Neuronal stem cell (in vitro differentiated cells): Measurements from ENCODE around the gene KMT2B.

ENCODE experiments used
- DNase-seq: peaks from one replicate; pipeline ENCODE4 v3.0.0-alpha.2; 2013; ENCODE audit warnings: low spot score
- H2AFZ ChIP-seq: one replicate; pipeline ENCODE4 v1.6.1; 2013; ENCODE audit warnings: mild to moderate bottlenecking, low read length, inconsistent platforms
- H2AK5ac ChIP-seq: 2 replicates; pipeline ENCODE4 v1.6.1; 2013; ENCODE audit warnings: low read depth, mild to moderate bottlenecking, inconsistent platforms, low read length, moderate library complexity, mixed read lengths
- H2BK120ac ChIP-seq: 2 replicates; pipeline ENCODE4 v1.6.1; 2013; ENCODE audit warnings: low read depth, mild to moderate bottlenecking, inconsistent platforms, low read length, moderate library complexity, mixed read lengths
- H2BK12ac ChIP-seq: one replicate; pipeline ENCODE4 v1.6.1; 2013; ENCODE audit warnings: low read length, inconsistent platforms
- H2BK15ac ChIP-seq: 2 replicates; pipeline ENCODE4 v1.6.1; 2013; ENCODE audit warnings: mild to moderate bottlenecking, low read length, inconsistent platforms, mixed read lengths
- H2BK5ac ChIP-seq: one replicate; pipeline ENCODE4 v1.6.1; 2013; ENCODE audit warnings: inconsistent platforms, mild to moderate bottlenecking, low read length, moderate library complexity
- H3K14ac ChIP-seq: one replicate; pipeline ENCODE4 v1.6.1; 2013; ENCODE audit warnings: low read length, inconsistent platforms
- H3K18ac ChIP-seq: 2 replicates; pipeline ENCODE4 v1.6.1; 2013; ENCODE audit warnings: low read length, inconsistent platforms
- H3K23ac ChIP-seq: 2 replicates; pipeline ENCODE4 v1.6.1; 2013; ENCODE audit warnings: low read depth, mild to moderate bottlenecking, mixed read lengths, low read length, inconsistent platforms; ENCODE audit not compliant: poor library complexity
- H3K27ac ChIP-seq: replicated peaks from 3 replicates; pipeline ENCODE4 v1.5.1; 2013; ENCODE audit warnings: low read length, inconsistent platforms
- H3K27me3 ChIP-seq, 3 experiments: 2 replicates each; pipeline ENCODE4 v1.6.1; 2013; ENCODE audit warnings: low read length in 3 of 3, mild to moderate bottlenecking in 2 of 3, inconsistent platforms in 1 of 3, low read depth in 1 of 3, mixed read lengths in 1 of 3, moderate library complexity in 1 of 3; ENCODE audit not compliant: control insufficient read depth in 3 of 3, insufficient read depth in 3 of 3
- H3K36me3 ChIP-seq, 2 donors: replicated peaks in 1 of 2; 2 replicates each; pipeline ENCODE4 v1.6.1; 2013; ENCODE audit warnings: low read length in 2 of 2; ENCODE audit not compliant: control insufficient read depth in 2 of 2, insufficient read depth in 2 of 2
- H3K4ac ChIP-seq: 2 replicates; pipeline ENCODE4 v1.6.1; 2013; ENCODE audit warnings: inconsistent platforms, mild to moderate bottlenecking, low read length, moderate library complexity
- H3K4me1 ChIP-seq, 2 donors: 1 replicate in 1 of 2; 2 replicates in 1 of 2; pipeline ENCODE4 v1.6.1; 2013; ENCODE audit warnings: low read length in 2 of 2, low read depth in 1 of 2; ENCODE audit not compliant: control insufficient read depth in 2 of 2, insufficient read depth in 1 of 2
- H3K4me2 ChIP-seq: one replicate; pipeline ENCODE4 v1.6.1; 2013; ENCODE audit warnings: mild to moderate bottlenecking, low read length, inconsistent platforms; ENCODE audit not compliant: insufficient read depth, poor library complexity, severe bottlenecking
- H3K4me3 ChIP-seq, 2 donors: 2 replicates each; pipeline ENCODE4 v1.5.1; 2013; ENCODE audit warnings: low read length in 2 of 2, mild to moderate bottlenecking in 2 of 2, inconsistent platforms in 1 of 2, moderate library complexity in 1 of 2
- H3K79me1 ChIP-seq: one replicate; pipeline ENCODE4 v1.6.1; 2013; ENCODE audit warnings: low read depth, mild to moderate bottlenecking, inconsistent platforms, low read length, moderate library complexity
- H3K9ac ChIP-seq: one replicate; pipeline ENCODE4 v1.6.1; 2013; ENCODE audit warnings: mild to moderate bottlenecking, low read depth, low read length, inconsistent platforms; ENCODE audit not compliant: poor library complexity
- H3K9me3 ChIP-seq, 2 donors: replicated peaks in 1 of 2; 2 replicates each; pipeline versions ENCODE3 to v1.6.1; 2013; ENCODE audit warnings: low read length in 2 of 2, mild to moderate bottlenecking in 2 of 2, inconsistent platforms in 1 of 2, low read depth in 1 of 2, mixed read lengths in 1 of 2, moderate library complexity in 1 of 2; ENCODE audit not compliant: control insufficient read depth in 2 of 2, insufficient read depth in 1 of 2
- H4K8ac ChIP-seq: one replicate; pipeline ENCODE4 v1.6.1; 2013; ENCODE audit warnings: low read depth, mild to moderate bottlenecking, inconsistent platforms, low read length, moderate library complexity
- H4K91ac ChIP-seq: one replicate; pipeline ENCODE4 v1.6.1; 2013; ENCODE audit warnings: low read length, low read depth, mild to moderate bottlenecking, inconsistent platforms; ENCODE audit not compliant: poor library complexity
- whole genome bisulfite sequencing, 2 donors: extraction: QIAGEN DNeasy Blood & Tissue Kit; methylation state at CpG; one replicate each; pipeline ENCODE4 v1.1.7; 2013; ENCODE audit warnings: missing lambda C conversion rate in 2 of 2, mixed read lengths in 1 of 2; ENCODE audit not compliant: insufficient read length in 2 of 2, insufficient replicate concordance in 1 of 2; ENCODE audit errors: extremely low coverage in 2 of 2; 5-methylcytosine and 5-hydroxymethylcytosine counted together

KMT2B gene

GRCh38 chr19:35695895-35696422 lies 21.8 kb upstream of the KMT2B start:
- Histone ChIP-seq H3K9ac (no peak overlapping the region), H3K4me2 (no peak overlapping the region), H3K79me1 (no peaks in the 10 kb centered on the region), H2AK5ac (no peak overlapping the region), H3K23ac (no peak overlapping the region), H2BK120ac (no peak overlapping the region), H3K18ac (no peak overlapping the region), H2BK15ac (no peak overlapping the region), H4K8ac (no peak overlapping the region), H3K4me3 (no peak overlapping the region), H2AFZ (no peak overlapping the region), H3K14ac (no peak overlapping the region), H3K4ac (no peak overlapping the region), H4K91ac (no peak overlapping the region), H2BK12ac (no peak overlapping the region), H3K4me1 (no peaks in the 10 kb centered on the region), H2BK5ac (no peak overlapping the region), H3K9me3 (no peaks in the 10 kb centered on the region), H3K27ac (no peak overlapping the region), H3K36me3 (no peaks in the 10 kb centered on the region), H3K27me3 (no peaks in the 10 kb centered on the region)
- no peak for DNase-seq
- no CpG with 5 or more reads among the region's 2 CpGs for WGBS, 2 donors

- Histone ChIP-seq H3K4me1 (no peaks in the 10 kb centered on the region), H2BK120ac (no peak overlapping the region), H3K18ac (no peak overlapping the region), H3K27ac (no peak overlapping the region), H2BK5ac (no peak overlapping the region), H3K36me3 (no peaks in the 10 kb centered on the region), H3K4ac (no peak overlapping the region), H2AK5ac (no peak overlapping the region), H4K91ac (no peak overlapping the region), H2AFZ (no peak overlapping the region), H3K9me3 (no peaks in the 10 kb centered on the region), H3K23ac (no peak overlapping the region), H3K9ac (no peak overlapping the region), H2BK15ac (no peak overlapping the region), H3K79me1 (no peaks in the 10 kb centered on the region), H3K27me3 (no peaks in the 10 kb centered on the region), H2BK12ac (no peak overlapping the region), H3K4me2 (no peak overlapping the region), H4K8ac (no peak overlapping the region), H3K14ac (no peak overlapping the region), H3K4me3 (no peak overlapping the region)
- no peak for DNase-seq
- no CpG with 5 or more reads among the region's 4 CpGs for WGBS, 2 donors
Observed at GRCh38 chr19:35696835-35697234, 21.0 kb upstream of the KMT2B start.

GRCh38 chr19:35702223-35703012 lies 15.4 kb upstream of the KMT2B start:
- Histone ChIP-seq H3K79me1 (no peaks in the 10 kb centered on the region), H2AK5ac (no peak overlapping the region), H3K4me2 (peak overlapping the region; percentile 84), H2BK5ac (no peak overlapping the region), H2BK120ac (no peak overlapping the region), H3K9ac (peak overlapping the region; percentile 80), H4K8ac (peak overlapping the region; percentile 45), H2AFZ (peak overlapping the region; percentile 94), H3K14ac (peak overlapping the region; percentile 63), H2BK15ac (no peak overlapping the region), H4K91ac (no peak overlapping the region), H3K9me3 (no peaks in the 10 kb centered on the region), H3K4me3 (peak overlapping the region; percentile 57 to 85), H3K36me3 (no peaks in the 10 kb centered on the region), H3K4me1 (peaks cover 0 to 2% of the 10 kb centered on the region in 2 donors), H3K4ac (no peak overlapping the region), H3K27ac (no peak overlapping the region), H3K27me3 (peaks cover 0 to 7% (median 0%) of the 10 kb centered on the region in 3 experiments), H3K23ac (peak overlapping the region; percentile 92), H2BK12ac (no peak overlapping the region), H3K18ac (peak overlapping the region; percentile 89)
- WGBS, 2 donors, result no CpG with 5 or more reads among the region's 50 CpGs
- peak; percentile 96 for DNase-seq

GRCh38 chr19:35703343-35703742 lies 14.5 kb upstream of the KMT2B start:
- WGBS, 2 donors, result no CpG with 5 or more reads among the region's 9 CpGs

More at GRCh38 chr19:35703343-35703742, 14.5 kb upstream of the KMT2B start:
- H3K4me2 ChIP-seq, result peak overlapping the region; percentile 11
- H3K79me1 ChIP-seq, result no peaks in the 10 kb centered on the region
- no peak overlapping the region for H3K23ac ChIP-seq
- DNase-seq, result no peak
- no peak overlapping the region for H2AFZ ChIP-seq
- H2BK12ac ChIP-seq, result no peak overlapping the region
- peak overlapping the region; percentile 44 for H3K18ac ChIP-seq
- no peak overlapping the region for H4K91ac ChIP-seq
- peaks cover 0 to 2% of the 10 kb centered on the region in 2 donors for H3K4me1 ChIP-seq
- H3K14ac ChIP-seq, result no peak overlapping the region
- H3K36me3 ChIP-seq, result no peaks in the 10 kb centered on the region
- no peak overlapping the region for H3K27ac ChIP-seq
- H2BK120ac ChIP-seq, result no peak overlapping the region
- H2BK5ac ChIP-seq, result no peak overlapping the region
- H2AK5ac ChIP-seq, result no peak overlapping the region
- H3K9ac ChIP-seq, result no peak overlapping the region
- no peak overlapping the region for H3K4ac ChIP-seq
- H3K27me3 ChIP-seq, result peaks cover 0 to 7% (median 0%) of the 10 kb centered on the region in 3 experiments
- no peak overlapping the region for H2BK15ac ChIP-seq
- H4K8ac ChIP-seq, result no peak overlapping the region
- no peaks in the 10 kb centered on the region for H3K9me3 ChIP-seq
- peak overlapping the region in 1 of 2 donors; percentile 52 for H3K4me3 ChIP-seq
